CD4-positive, alpha-beta T cell treated with Interleukin-6 at 100 ng/mL for 8 hours (primary cell): Measurements from ENCODE around the gene GRHL3.
A peak's percentile ranks its signal among the peaks of the same experiment; 100 is the strongest.

Source experiments
- DNase-seq: peaks from one replicate; pipeline ENCODE4 v3.0.0-alpha.2; 2020; ENCODE audit warnings: mixed read lengths, low spot score

Gene GRHL3

DNA sequence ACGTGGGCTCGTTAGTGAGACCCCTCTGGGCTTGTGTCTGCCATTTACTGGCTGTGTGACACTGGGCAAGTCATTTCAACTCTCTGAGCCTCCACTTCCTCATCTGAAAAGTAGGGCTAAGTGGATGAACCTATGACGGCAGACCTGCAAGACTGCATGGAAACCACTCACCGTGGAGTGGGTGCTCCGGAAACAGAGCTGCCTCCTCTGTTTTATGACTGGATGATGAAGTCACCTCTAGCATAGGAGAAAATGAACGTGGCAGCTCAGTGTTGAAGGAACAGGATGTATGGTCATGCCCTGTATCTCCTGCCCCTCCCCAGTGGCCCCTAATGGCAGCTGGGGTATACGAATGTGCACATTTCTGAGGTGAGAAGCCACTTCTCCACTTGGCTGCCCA lies 53.9 kb downstream of the GRHL3 start:
- DNase-seq = no peak

DNA sequence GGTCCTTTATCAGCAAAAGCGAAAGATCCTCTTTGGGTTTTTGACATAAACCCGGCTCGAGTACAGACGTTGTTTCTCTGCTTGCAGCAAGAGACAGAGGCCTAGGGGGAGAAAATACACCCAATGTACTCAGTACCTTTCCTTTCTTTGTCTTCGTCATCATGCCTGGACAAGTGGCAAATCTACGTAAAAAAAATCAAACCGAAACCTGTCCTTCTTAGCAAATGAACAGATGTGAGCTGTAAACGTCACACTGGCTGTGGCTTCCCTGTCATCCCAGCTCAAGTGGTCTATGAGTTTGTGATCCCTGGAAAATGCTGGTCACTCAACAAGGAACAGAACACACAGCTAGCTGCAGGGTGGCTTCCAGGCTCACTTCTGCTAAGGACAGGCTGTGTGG lies 54.6 kb downstream of the GRHL3 start:
- no peak for DNase-seq

DNA sequence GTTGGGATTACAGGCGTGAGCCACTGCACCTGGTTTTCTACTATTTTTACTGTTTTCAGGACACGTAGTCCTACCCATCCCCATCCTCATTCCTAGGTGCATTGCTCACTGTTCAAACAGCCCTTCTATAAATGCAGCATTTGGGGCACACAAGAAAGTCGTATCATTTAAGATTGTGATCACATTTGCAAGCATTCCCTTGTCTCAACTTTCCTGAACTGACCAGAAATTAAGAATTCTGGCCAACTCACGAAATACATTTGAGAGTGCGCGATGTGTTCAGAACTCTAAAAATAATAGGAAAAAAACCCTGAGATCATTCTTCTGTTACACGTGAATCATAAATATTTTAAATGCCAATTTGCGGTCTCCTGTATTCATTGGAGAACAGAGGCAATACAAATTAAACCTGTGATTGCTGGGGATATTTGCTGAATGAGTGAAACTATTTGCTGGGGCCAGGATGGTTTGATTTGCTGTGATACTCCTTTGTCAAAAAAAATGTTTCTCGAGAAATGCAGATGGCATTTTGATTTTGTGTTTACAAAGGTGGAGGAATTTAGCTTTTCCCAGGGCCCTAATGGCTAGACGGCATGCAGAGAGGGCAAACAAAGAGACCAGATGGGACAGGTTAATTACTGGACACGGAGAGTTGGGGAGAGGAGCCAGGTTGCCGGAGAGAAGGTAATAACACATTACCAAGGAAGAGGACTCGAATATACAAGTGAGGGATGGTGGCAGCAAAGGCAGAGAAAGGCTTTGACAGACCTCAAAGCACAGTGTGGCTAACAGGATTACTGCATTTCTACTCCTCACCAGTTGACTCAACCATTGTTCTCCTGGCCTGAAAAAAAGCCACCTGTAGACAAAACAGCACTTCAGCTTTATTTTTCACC lies 56.0 kb downstream of the GRHL3 start:
- no peak for DNase-seq

DNA sequence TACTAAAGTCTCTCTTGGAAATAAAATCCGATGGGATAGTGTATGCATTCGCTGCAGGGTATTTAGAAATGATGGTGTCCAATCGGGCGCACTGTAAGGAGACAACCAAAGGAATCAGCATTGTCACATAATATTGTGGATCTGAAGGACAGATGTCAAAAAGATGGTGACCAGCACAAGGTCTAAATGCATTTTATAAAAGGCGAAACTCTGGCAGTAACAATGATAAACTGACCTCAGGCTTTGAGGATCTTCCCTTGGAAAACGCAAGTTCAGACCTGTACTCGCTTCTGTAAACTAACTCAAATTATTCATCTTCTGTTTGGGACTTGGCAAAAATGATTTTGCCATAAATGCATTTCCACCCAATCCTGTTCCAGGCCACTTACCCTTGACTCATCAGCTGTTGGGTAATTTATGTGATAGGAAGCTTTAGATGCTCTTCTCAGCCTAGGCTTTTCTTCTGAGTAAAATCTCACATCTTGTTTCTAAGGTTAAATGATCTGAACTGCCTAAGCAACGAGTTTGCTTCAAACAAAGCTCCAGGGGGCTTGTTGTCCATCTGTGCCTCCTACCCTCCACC lies 60.7 kb downstream of the GRHL3 start:
- no peak for DNase-seq

DNA sequence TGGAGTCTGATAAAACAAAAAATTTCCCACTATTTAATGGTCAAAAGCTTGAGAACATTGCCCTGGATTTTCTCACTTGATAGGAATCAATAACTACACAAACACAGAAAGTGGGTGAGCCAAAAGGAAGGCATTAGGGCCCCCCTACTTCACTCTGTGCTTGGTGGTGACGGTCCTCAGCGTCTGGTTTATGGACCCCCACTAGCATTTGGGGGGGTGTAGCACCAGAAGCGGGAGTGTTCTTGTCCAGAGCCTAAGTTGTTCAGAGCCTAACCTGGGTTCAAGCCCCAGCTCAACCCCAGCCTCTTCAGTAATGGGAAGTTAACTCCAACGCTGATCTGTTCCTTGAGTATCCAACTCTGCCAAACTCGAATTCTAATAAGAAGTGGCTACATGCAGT lies 61.4 kb downstream of the GRHL3 start:
- no peak for DNase-seq

DNA sequence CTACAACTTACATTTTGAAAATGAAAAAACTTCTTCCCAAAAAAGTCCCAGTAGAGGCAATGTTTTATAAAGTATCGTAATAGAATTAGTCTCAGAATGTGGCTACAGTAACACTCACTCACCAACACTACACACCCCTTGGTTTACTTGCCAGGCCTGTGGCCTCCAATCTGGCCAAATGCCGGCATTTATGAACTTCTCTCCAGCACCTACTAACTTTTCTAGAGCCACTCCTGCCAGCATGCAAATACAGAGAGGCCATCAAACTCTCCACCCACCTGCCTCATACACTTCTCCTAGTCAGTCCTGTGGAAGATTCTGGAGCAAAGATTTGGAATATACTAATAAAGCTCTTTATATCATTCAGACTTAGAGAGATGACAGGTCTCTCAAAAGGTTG lies 62.1 kb downstream of the GRHL3 start:
- no peak for DNase-seq

DNA sequence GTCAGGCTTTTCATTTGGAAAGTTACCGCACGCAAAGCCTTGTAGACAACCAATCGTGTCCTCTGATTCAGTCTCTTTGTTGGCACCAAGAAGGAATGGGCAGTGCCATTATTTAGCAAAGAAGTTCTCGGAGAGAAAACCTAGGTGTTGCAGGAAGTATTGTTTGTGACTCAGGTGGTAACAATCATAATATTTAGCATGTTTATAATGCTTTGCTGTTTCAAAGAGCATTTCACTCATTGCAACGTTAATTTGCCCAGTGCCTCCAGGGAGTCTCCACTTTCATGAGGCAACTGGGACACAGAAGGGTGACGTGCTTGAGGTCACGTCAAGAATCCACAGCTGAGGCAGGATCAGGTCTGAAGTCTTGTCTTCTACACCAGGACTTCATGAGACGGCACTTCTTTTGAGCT lies 63.0 kb downstream of the GRHL3 start:
- DNase-seq = no peak

DNA sequence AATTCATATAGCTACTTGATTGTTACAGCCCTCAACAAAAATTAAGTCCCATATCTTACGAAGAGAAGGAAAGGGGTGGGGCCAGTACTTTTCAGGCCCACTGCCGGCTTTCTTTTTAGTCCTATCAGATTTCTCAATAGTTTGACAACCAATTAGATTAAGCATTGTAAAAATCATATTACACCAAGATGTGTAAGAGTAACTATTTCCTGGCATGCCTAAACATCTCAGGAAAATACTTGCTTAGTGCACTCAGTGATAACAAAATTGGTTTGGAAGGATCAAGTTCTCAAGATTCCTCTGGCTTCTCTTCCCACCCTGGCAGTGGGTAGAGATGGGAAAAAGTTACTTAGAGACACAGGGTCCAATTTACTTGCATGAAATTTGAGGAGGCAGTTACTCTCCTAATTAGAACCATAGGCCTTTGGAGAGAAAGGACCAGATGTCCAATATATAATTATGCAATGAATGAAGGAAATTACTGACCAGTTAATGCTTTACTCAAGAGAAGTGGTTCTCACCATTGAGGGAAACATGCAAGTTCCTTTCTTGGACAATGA lies 64.3 kb downstream of the GRHL3 start:
- DNase-seq = no peak

DNA sequence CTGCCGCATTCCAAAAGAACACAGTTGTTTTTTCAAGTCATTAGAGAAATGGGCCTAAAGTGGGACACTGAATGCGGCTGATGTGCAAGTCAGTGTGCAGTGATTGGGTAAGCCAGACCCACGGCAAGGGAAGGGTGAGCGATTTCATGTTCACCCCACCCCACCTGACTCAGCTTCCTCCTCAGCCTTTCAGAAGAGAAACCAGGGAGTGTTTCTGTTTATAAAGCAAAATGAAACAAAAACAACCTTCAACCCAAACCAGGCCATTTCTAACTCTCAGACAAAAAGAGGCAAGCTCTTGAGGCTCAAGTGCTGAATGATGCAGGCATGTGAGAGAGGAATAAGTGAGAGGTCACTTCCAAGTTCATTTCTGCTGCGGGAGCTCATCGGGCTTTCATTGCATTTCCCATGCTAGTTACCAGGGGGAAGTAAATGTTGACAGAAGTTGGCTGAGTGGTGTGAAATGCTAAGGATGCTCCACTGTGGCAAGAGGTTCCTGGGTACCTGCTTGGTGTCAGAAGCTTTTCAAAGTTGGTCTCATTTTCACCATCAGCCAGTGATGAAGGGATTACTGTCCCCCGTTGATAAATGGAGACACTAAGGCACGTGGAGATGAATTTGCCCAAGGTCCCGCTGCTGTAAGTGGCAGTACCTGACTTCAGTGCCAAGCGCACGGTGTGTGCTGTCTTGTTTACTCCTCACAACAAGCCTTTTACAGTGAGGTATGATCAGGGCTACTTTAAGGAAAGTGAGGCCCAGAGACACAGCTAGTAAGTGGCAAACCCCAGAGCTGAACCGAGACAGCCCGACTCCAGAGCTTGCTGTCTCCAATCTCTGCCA lies 65.3 kb downstream of the GRHL3 start:
- peak; percentile 25 for DNase-seq

DNA sequence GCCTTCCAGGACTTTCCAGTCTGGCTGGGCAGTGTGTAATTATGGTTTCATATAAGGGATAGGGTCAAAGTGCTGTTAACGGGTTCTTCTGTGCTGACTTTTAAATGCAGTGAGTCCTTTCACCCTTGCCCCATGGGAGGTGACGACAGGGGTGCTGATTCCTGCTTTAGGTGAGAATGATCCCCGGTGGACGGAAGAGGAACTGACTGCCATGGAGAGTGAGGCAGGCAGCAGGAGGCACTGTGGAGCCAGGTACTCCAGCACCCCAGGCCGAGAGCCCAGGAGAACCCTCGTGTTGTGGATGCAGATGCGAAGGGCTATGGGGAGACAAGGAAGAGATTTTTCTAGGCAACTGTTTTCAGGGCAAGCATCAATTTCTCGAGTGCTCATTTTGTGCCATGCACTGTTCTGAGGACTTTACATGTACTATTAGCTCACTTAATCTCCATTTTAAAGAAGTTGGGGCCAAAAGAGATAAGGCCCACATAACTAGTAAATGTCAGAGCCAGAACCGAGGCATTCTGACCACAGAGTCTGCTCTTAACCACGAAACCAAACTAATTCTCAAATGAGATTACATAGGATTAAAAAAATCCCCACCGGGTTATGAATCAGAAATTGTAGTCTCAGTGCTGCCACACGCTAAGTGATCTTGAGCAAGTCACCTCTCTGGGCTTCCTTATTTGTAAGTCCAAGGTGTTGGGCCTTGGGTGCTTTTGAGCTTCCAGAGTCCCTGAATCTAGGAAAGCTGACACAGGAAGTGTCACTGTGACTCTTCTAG lies 66.2 kb downstream of the GRHL3 start:
- DNase-seq = no peak

DNA sequence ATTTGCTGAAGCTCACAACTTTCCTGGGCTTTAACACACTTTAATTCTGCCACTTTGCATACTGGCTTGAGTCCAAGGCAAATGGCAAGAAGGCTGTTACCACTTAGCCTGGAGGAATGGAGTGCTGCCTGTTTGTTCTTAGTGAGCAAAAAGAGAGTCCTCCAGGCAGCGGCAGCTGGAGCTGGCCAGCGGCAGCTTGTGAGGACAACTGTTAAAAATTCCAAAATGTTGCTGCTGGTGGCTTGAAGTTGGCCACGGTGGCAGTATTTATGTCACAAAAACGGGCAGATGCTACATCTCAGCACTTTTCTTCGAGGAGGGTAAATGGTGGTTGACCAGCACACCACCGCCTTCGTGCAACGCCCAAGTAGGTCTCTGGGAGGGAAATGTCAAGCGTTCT lies 67.1 kb downstream of the GRHL3 start:
- DNase-seq = no peak

DNA sequence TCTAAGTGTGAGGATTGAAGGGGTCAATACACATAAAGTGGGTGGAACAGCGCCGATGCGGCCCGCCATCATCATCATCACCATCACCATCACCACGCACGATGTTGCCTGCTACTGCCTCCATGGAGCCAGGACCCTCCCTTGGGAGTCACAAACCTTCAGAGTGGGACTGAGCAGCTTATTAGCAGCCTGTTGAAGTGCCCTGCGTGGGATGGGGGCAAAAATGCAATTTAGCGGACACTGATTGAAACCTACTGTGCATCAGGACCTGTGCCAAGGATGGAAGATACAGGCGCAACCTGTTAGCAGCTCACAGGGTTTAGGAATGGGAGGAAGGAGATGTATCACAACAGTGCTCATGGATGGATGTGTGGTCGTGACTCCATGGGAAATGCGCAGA lies 67.8 kb downstream of the GRHL3 start:
- no peak for DNase-seq

DNA sequence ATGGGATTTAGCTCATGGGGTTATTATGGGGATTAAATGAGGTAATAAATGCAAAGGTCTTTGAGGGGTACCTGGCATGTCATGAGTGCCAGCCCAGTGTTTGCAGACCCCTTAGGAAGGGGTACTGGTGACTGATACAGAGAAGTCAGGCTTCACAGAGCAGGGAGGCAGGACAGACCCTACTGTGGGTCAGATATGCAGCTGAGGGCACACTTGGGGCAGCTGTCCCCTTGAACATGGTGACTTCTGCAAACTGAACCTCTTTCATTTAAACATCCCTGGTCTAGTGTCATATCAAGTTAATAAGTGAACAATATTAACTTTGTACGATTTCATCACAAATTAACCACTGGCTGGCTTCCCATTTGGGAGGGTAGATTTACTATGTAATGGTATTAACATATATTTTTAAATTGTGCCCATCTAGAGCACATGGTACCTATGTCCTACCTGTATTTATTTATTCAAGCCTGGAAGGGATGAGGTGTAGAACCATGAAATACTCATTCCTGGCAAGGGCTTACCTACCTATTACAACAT lies 68.5 kb downstream of the GRHL3 start:
- DNase-seq = no peak

DNA sequence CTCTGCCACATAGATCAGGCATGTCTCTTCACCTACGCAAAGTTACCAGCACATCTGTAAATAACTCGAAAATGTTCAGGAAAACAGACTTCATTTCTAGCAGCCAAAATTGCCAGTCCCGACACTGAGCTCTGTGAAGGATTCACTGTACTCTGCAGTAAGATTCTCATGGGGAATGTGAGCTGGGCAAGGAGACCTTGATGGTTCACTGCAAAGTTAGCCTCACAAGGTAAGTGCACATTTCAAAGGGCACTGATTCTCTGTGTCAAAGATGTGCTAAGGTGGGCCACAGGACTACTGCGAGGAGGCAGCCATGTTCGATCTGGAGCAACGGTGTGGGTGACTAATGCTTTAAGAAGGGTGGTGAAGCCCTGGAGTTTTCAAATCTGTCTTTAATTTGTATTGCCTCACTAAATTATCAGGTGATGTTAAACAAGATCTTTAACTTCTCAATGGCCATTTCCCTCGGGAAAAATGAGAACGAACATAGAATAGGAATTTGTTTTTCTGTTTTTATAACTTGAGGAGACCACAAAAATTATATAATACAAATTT lies 69.3 kb downstream of the GRHL3 start:
- DNase-seq = no peak

DNA sequence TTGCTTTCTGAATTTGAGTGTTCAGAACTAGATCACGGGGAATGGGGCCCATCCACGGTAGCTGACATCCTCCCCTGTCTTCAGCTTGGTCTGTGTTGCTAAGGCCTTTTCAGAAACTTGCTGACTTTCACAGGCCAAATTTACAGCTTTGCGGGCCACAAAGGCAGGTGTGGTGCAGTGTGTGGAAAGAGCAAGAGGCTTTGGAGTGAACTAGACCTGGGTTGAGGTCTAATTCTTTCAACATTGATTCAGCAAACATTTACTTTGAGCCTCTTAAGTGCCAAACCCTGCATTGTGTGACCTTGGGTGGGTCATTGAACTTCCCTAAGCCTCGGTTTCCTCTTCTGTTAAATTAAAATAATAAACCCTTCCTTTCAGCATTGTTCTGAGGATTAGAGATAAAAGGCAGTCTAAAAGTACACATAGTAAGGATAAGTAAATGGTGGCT lies 70.1 kb downstream of the GRHL3 start:
- DNase-seq = no peak

DNA sequence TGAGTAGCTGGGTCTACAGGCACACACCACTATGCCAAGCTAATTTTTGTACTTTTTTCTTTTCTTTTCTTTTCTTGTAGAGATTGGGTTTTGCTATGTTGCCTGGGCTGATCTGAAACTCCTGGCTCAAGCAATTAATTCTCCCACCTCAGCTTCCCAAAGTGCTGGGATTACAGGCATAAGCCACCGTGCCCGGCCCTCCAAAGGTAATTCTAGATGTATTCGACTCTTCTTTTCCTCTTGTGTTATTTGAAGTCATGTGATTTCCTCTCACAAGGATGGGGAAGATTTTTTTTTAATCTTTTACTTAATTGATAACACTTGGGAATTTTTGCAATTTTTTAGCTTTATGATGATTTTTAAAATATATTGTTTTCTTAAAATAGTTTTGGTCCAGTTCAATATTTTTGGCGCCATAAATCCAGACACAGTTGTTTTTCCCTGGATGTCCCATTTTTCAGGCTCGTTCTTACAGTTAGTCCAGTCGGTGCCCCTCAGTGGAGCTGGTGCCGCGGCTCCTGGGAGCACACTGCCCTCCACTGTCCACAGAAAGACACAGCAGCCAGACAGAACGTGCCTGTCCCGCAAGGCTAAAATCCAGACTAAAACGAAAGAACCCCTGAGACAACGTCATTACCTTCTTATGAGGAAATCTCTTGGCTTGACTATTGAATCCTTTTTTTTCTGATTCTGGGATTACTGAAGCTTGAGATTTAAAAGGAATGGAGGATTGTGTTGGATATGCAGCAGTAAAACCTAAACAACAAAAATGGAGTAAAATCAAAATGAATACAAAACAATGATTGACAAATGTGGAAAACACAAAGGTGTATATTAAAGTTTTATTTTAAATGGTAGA lies 72.0 kb downstream of the GRHL3 start:
- DNase-seq = peak; percentile 75

DNA sequence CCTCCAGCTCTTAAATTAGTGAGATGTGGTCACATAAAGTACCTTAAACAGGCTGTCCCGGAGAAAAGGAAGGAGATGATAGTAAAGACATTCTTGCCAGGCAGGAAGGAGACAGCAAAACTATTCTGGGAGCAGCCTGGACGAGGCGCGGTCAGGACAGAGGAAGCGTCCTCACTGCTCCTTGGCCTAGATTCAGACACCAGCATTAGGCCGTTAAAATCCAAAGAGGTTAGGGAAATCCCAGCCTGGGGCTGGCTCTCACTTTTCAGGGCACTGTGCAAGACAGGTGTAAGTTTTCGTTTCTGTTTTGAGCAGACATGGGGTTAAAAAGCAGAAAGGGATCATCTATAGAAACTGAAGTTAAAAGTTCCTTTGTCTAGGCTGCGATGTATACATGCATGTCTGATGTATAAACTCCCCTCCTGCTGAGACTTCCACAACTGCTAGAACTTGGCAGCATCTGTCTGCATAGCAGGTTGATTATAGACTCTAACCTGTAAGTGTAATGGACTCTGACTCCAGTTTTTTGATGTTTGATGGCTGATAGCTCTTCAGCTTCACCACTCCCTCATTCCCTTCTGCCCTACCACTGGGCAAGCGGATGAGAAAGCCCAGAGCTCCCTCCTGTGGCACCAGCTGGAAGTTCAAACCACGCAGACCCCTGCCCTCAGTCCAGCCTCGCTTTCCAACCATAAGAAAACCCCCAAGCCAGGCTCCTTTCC lies 72.9 kb downstream of the GRHL3 start:
- peak; percentile 70 for DNase-seq

DNA sequence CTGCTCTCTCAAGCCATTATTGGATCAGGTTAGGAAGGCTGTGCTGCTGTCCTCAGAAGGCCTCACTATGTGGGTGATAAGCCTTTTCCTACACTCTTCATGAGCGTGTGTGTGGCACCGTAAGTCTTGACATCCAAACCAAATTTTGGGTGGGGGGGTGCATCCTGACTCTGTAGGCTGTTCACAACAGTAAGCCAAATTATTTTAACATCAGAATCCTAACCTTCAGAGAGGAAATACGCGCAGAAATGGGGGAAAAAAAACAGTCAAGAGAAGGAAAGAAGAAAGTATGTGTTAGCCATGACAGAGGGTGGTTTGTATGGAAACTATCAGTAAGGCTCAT lies 73.4 kb downstream of the GRHL3 start:
- no peak for DNase-seq

DNA sequence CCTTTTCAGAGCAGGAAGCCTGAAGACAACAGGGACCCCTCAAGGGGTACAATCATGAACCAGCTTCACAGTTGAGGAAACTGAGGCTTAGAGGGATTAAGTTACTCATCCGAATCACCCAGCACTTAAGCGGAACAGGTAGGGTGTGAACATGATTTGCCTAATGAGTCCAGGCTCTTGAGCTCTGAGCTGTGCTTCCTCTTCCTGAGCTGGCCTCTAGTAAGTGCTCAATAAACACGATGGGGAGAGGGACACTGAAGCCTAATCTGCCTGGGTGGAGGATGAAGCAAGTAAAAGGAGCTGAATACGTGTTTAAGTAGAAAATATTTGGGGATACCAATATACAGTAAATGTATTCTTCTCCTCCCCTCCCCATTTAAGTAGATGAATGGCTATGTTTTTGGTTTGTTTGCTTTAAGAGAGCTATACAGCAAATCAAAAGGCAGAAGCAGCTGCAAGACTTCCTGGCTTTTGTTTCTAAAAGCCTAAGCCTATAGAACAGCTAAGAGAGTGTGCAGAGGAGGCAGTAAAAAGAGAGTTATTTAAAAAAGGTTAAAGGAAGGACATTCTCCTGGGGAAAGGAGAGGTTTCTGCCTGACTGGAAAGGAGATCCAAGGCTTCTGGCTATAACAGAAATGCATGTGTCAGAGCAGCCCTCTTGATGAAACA lies 74.0 kb downstream of the GRHL3 start:
- no peak for DNase-seq
